B cell (primary cell): ENCODE data around the gene MED17. TPM values are rescaled to one million over a fixed set of nuclear protein-coding genes. Genes with fewer than 3 reads are reported as not detected.

Experiments used
- ATAC-seq: fragments of 200-7000 bp; cut with Tn5 transposase; one replicate; pipeline ENCODE4 v1.10.0; 2021; ENCODE audit warnings: low read depth, mild to moderate bottlenecking, moderate number of reproducible peaks, moderate library complexity
- CTCF ChIA-PET: fragments of 350-600 bp; sonication (Branson Sonifier 250); formaldehyde crosslinking; loops from one replicate; lab custom pipeline; 2021; ENCODE audit warnings: antibody characterized with exemption, inconsistent platforms; lab: Charles Lee
- POLR2A ChIA-PET: fragments of 350-600 bp; sonication (Branson Sonifier 250); formaldehyde crosslinking; loops from one replicate; lab custom pipeline; 2021; ENCODE audit warnings: antibody characterized with exemption; lab: Charles Lee
- DNase-seq: peaks from one replicate; pipeline ENCODE4 v3.0.0; 2013
- H2AFZ ChIP-seq: 2 replicates; pipeline ENCODE4 v1.6.1; 2012; ENCODE audit warnings: mild to moderate bottlenecking, low read depth, low read length; ENCODE audit not compliant: insufficient read depth, poor library complexity, severe bottlenecking
- H3K27ac ChIP-seq, 2 donors: 1 replicate in 1 of 2; 2 replicates in 1 of 2; pipeline ENCODE4 v1.5.1; 2012 to 2013; ENCODE audit warnings: low read length in 2 of 2, mild to moderate bottlenecking in 2 of 2, moderate library complexity in 1 of 2
- H3K27me3 ChIP-seq, 4 experiments: fragments of 200-600 bp in 1 of 4; sonication (generic) in 1 of 4; replicated peaks in 1 of 4; 1 replicate in 2 of 4; 2 replicates in 2 of 4; pipeline versions ENCODE4 v1.6.1 to v1.7.0; 2013 to 2016; ENCODE audit warnings: low read length in 3 of 4, mild to moderate bottlenecking in 2 of 4, mixed read lengths in 1 of 4, moderate library complexity in 1 of 4; ENCODE audit not compliant: insufficient read depth in 4 of 4, control insufficient read depth in 3 of 4; ENCODE audit errors: control extremely low read depth in 1 of 4
- H3K36me3 ChIP-seq, 2 experiments: replicated peaks in 1 of 2; 1 replicate in 1 of 2; 2 replicates in 1 of 2; pipeline versions ENCODE4 v1.6.1 to v1.7.1; 2013; ENCODE audit warnings: low read length in 1 of 2; ENCODE audit not compliant: insufficient read depth in 2 of 2, control insufficient read depth in 1 of 2; ENCODE audit errors: control extremely low read depth in 1 of 2, extremely low read depth in 1 of 2
- H3K4me1 ChIP-seq, 2 donors: fragments of 200-600 bp in 1 of 2; sonication (generic) in 1 of 2; 1 replicate in 1 of 2; 2 replicates in 1 of 2; pipeline versions ENCODE4 v1.5.1 to v1.6.1; 2013 to 2017; ENCODE audit warnings: low read length in 2 of 2; ENCODE audit not compliant: control insufficient read depth in 2 of 2, insufficient read depth in 2 of 2
- H3K4me2 ChIP-seq: replicated peaks from 2 replicates; pipeline ENCODE3; 2012; ENCODE audit warnings: mild to moderate bottlenecking, low read depth, low read length; ENCODE audit not compliant: poor library complexity, severe bottlenecking
- H3K4me3 ChIP-seq, 5 experiments: fragments of 200-600 bp in 1 of 5; sonication (generic) in 1 of 5; 1 replicate in 3 of 5; 2 replicates in 2 of 5; pipeline versions ENCODE4 v1.5.1 to v1.7.0; 2011 to 2016; ENCODE audit warnings: low read length in 4 of 5, mild to moderate bottlenecking in 4 of 5, low read depth in 2 of 5, control low read depth in 1 of 5, moderate library complexity in 1 of 5; ENCODE audit not compliant: insufficient read depth in 1 of 5; ENCODE audit errors: control extremely low read depth in 1 of 5, extremely low read depth in 1 of 5
- H3K79me2 ChIP-seq: fragments of 200-600 bp; sonication (generic); one replicate; pipeline ENCODE4 v1.6.0; 2016; ENCODE audit warnings: low read length; ENCODE audit not compliant: control insufficient read depth, insufficient read depth
- H3K9ac ChIP-seq: fragments of 200-600 bp; sonication (generic); 2 replicates; pipeline ENCODE4 v1.6.1; 2017; ENCODE audit warnings: mild to moderate bottlenecking, low read length, moderate library complexity
- H3K9me3 ChIP-seq, 3 donors: one replicate each; pipeline versions ENCODE4 v1.6.1 to v1.7.1; 2013; ENCODE audit warnings: low read length in 2 of 3; ENCODE audit not compliant: control insufficient read depth in 2 of 3, insufficient read depth in 1 of 3; ENCODE audit errors: control extremely low read depth in 1 of 3
- H4K20me1 ChIP-seq: 2 replicates; pipeline ENCODE4 v1.6.0; 2012; ENCODE audit warnings: mild to moderate bottlenecking, low read length; ENCODE audit not compliant: insufficient read depth, control insufficient read depth, poor library complexity, severe bottlenecking
- H3K27ac Mint-ChIP-seq: one replicate; pipeline ENCODE4 v1.8.0; 2021; ENCODE audit warnings: mixed read lengths
- H3K27me3 Mint-ChIP-seq: one replicate; pipeline ENCODE4 v1.8.0; 2021; ENCODE audit warnings: mixed read lengths
- H3K4me1 Mint-ChIP-seq: one replicate; pipeline ENCODE4 v1.8.0; 2021; ENCODE audit warnings: mixed read lengths
- H3K4me3 Mint-ChIP-seq: one replicate; pipeline ENCODE4 v1.8.0; 2021; ENCODE audit warnings: mixed read lengths
- H3K9me3 Mint-ChIP-seq: one replicate; pipeline ENCODE4 v1.8.0; 2022; ENCODE audit warnings: mixed read lengths; ENCODE audit not compliant: insufficient read depth
- CTCF ChIP-seq: fragments of 200-600 bp; IDR thresholded peaks from one replicate; pipeline ENCODE4 v1.8.0; 2022; ENCODE audit warnings: antibody characterized with exemption, mild to moderate bottlenecking
- EZH2 ChIP-seq: IDR thresholded peaks from 2 replicates; pipeline ENCODE4 v1.6.1; 2012; ENCODE audit warnings: borderline replicate concordance, low read depth, mild to moderate bottlenecking, moderate library complexity, low read length; ENCODE audit not compliant: insufficient read depth, poor library complexity, severe bottlenecking
- WGBS: methylation state at CpG from one replicate; pipeline ENCODE4 v1.1.5; 2013; ENCODE audit warnings: missing lambda C conversion rate; ENCODE audit not compliant: insufficient coverage; 5-methylcytosine and 5-hydroxymethylcytosine counted together
- intact Hi-C: fragments of 100-400 bp; cut with micrococcal nuclease; formaldehyde crosslinking; loops from one replicate; pipeline ENCODE4 v1.10.0; 2022
- polyA plus RNA-seq: library from polyadenylated mRNA; depleted of rRNA; stranded (reverse); fragments of >200 nt; gene quantifications from 2 replicates; pipeline ENCODE4 v1.2.3, GENCODE V29; 2012
- total RNA-seq, 2 donors: library from RNA; stranded (reverse); fragments of 120-200 nt in 1 of 2; gene quantifications; 1 replicate in 1 of 2; 2 replicates in 1 of 2; pipeline versions ENCODE4 v1.2.3 to v1.2.4, GENCODE V29; 2013 to 2022

The MED17 gene
- total and polyA plus RNA-seq, 2 donors (not counting 1 experiment from before 2014, with no cell fraction given) = 26.1 to 78.1 TPM

- peaks cover 10% of the 10 kb centered on the region for H3K79me2 ChIP-seq
- peaks cover 2 to 83% of the 10 kb centered on the region in 2 experiments for H3K36me3 ChIP-seq
- no peak overlapping the region for H3K4me3 ChIP-seq
- H3K27me3 ChIP-seq = no peaks in the 10 kb centered on the region
- no peak overlapping the region for H3K27ac ChIP-seq
- ATAC-seq = no peak
- Mint-ChIP-seq H3K27ac (no peak overlapping the region), H3K27me3 (no peaks in the 10 kb centered on the region), H3K9me3 (no peaks in the 10 kb centered on the region), H3K4me3 (no peak overlapping the region), H3K4me1 (no peaks in the 10 kb centered on the region)
- TF ChIP-seq EZH2 = no peak
- TF ChIP-seq CTCF = no peak
- DNase-seq = no peak
- H4K20me1 ChIP-seq = peaks cover 29% of the 10 kb centered on the region
- CTCF ChIA-PET = interaction anchor here (0.6 kb wide), 1 partner anchor 696 kb away, joined by 3 read pairs; no protein-coding TSS in a partner anchor
- H2AFZ ChIP-seq = no peak overlapping the region
- POLR2A ChIA-PET = no interaction called here
- intact Hi-C loops = no loop called here
- no peak overlapping the region for H3K4me2 ChIP-seq
- WGBS = no CpG with 5 or more reads among the region's 2 CpGs
- H3K4me1 ChIP-seq = no peaks in the 10 kb centered on the region
- no peaks in the 10 kb centered on the region for H3K9me3 ChIP-seq
- no peak overlapping the region for H3K9ac ChIP-seq
Observed at GRCh38 chr11:93801366-93801765, 17.3 kb downstream of the MED17 start.

DNA sequence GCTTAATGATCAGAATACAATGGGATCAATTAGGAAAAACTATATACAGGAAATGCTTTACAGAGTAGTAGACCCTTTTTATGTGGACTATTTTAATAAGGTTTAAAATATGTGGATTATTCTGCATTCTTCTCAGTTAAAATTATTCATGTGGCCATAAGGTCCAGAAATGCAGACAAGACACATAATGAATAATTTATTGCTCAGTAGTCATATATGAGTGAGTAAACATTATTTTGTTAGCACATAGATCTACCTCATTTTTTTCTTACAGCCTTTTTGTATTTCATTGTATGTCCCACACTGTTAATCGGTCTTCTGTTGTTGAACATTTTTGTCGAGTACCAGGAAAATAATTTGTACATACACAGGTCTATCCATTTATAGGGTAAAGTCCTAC, 20.8 kb downstream of the MED17 start:
- no peak for ATAC-seq
- intact Hi-C loops = no loop called here
- no peak overlapping the region for H3K27ac ChIP-seq
- no peak overlapping the region for H3K9ac ChIP-seq
- Mint-ChIP-seq H3K9me3 (no peaks in the 10 kb centered on the region), H3K27ac (no peak overlapping the region), H3K27me3 (no peaks in the 10 kb centered on the region), H3K4me3 (no peak overlapping the region), H3K4me1 (no peaks in the 10 kb centered on the region)
- CTCF ChIA-PET = no interaction called here
- peaks cover 6% of the 10 kb centered on the region for H3K79me2 ChIP-seq
- no peaks in the 10 kb centered on the region for H3K27me3 ChIP-seq
- no peaks in the 10 kb centered on the region for H3K9me3 ChIP-seq
- WGBS = no CpG with 5 or more reads among the region's 2 CpGs
- peaks cover 11 to 82% of the 10 kb centered on the region in 2 experiments for H3K36me3 ChIP-seq
- no peaks in the 10 kb centered on the region for H3K4me1 ChIP-seq
- H4K20me1 ChIP-seq = peaks cover 36% of the 10 kb centered on the region
- DNase-seq = no peak
- POLR2A ChIA-PET = no interaction called here
- no peak for TF ChIP-seq EZH2
- no peak for TF ChIP-seq CTCF
- H2AFZ ChIP-seq = no peak overlapping the region
- H3K4me3 ChIP-seq = no peak overlapping the region
- no peak overlapping the region for H3K4me2 ChIP-seq
